DMS79 treated with DMSO at 0.1 percent for 48 hours (cell line): Measurements from ENCODE around the gene KAZN.

Experiments used
- DNase-seq: peaks from one replicate; lab custom pipeline; 2025; lab: John Stamatoyannopoulos, UW

Gene KAZN

GRCh38 chr1:14614341-14614740, 15.9 kb downstream of the KAZN start:
- no peak for DNase-seq

DNA sequence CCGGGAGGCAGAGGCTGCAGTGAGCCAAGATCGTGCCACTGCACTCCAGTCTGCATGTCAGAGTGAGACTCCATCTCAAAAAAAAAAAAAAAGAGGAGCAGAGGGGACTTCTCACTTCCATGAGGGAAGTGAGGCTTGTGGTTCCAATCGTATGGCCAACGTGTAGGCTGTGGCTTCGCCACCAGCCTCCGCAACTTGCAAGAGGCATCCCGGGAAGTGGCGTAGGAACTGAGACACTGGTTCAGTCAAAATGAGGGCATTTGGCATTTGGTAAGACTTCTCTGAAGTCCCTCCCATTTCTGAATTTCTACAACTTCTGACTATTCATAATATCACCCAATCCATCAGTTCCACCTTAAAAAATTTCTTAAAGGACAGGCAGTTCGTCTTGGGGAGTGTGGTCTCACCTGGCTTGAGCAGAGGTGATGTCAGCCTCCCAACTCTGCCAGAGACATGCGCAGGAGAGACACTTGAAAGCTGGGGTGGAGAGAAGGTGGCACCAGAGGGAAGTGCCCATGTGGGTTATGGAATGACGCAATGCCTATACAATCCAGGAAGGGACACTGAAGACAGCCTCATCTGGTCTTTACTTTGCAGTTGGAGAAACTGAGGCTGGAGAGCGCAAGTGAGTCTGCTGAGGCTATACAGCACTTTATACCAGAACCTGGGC, 17.2 kb downstream of the KAZN start:
- no peak for DNase-seq

DNA sequence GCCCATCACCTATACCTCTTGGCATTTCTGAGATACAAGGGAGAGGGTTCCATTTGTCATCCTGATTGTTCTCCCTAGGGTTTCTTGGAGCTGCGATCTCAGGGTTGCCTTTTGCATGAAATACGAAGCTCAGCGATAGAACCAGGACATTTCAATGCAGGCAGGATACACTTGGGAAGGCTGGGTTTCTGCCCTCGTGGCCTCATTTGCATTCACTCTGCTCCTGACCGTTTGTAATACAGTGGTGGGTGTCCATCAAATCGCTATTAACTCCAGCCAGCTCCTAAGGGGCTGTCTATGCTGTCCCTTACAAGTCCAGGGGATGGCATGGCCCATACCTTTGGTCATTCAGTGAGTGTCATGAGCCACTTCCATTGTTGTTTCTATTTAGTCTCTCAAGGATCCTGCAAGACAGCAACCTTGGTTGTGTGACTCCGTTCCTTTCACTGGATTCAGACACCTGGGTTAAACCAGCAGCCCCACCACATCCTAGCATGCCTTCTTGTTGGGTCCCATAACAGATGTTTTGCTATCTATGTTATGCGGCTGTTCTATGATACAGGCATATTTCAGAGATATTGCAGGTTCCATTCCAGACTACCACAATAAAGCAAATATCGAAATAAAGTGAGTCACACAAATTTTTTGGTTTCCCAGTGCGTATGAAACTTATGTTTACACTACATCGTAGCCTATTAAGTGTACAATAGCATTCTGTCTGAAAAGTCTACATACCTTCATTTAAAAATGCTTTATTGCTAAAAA, 18.3 kb downstream of the KAZN start:
- DNase-seq, result no peak

- DNase-seq, result no peak
Measured at GRCh38 chr1:14617791-14618190, 19.3 kb downstream of the KAZN start.

- no peak for DNase-seq
Measured at GRCh38 chr1:14620941-14621340, 22.5 kb downstream of the KAZN start.

DNA sequence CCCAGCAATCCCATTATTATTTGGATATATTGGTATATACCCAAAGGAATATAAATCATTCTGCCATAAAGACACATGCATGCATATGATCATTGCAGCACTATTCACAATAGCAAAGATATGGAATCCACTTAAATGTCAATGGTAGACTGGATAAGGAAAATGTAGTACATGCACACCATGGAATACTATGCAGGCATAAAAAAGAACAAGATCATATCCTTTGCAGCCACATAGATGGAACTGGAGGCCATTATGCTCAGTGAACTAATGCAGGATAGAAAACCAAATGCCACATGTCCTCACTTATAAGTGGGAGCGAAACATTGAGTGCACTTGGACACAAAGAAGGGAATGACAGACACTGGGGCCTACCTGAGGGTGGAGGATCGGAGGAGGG, 24.6 kb downstream of the KAZN start:
- no peak for DNase-seq

GRCh38 chr1:14624941-14625340, 26.5 kb downstream of the KAZN start:
- DNase-seq, result no peak

DNA sequence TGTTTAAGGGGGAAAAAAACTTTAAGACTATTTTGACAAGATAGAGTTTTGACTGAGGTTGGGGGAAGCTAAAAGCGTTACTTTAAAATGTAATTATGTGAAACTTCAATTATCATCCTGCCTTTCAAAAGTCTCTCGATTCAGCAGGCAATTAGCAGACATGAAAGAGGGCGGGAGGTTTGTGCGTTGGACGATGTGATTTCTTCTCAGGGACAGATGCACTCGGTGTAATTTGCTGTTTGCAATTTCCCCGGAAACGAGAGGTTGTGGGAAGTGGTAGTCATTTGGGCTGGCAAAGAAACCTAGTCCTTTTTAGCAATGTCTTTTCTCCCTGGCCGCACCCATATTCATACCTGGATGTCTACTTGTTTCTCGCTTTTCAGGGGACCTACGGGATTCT, 27.1 kb downstream of the KAZN start:
- DNase-seq, result no peak

- no peak for DNase-seq
Measured at GRCh38 chr1:14625996-14626395, 27.5 kb downstream of the KAZN start.

- DNase-seq, result peak; percentile 42
Measured at GRCh38 chr1:14626869-14627607, 28.6 kb downstream of the KAZN start.

GRCh38 chr1:14627608-14628489, 29.4 kb downstream of the KAZN start:
- DNase-seq, result no peak

- no peak for DNase-seq
Measured at GRCh38 chr1:14629363-14630014, 31.0 kb downstream of the KAZN start.

- no peak for DNase-seq
Measured at GRCh38 chr1:14630986-14631385, 32.5 kb downstream of the KAZN start.

DNA sequence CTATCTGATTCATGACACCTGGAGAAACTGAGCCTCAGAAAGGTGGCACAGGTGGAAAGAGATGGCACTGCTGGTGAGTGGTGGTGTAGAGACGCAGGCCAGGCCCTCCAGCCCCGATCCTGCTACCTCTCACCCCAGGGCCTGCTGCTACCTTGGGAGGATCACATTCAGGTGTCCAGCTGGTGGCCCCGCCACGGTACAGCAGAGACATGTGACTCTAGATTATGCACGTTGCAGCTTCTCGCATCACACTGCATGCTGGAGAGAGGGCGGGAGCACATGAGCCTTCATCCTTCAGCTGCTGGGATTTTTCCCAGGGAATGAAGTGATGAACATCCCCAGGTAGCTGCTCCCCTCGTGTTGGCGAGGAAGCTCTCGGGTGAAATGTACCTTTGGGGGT, 32.9 kb downstream of the KAZN start:
- DNase-seq, result no peak

DNA sequence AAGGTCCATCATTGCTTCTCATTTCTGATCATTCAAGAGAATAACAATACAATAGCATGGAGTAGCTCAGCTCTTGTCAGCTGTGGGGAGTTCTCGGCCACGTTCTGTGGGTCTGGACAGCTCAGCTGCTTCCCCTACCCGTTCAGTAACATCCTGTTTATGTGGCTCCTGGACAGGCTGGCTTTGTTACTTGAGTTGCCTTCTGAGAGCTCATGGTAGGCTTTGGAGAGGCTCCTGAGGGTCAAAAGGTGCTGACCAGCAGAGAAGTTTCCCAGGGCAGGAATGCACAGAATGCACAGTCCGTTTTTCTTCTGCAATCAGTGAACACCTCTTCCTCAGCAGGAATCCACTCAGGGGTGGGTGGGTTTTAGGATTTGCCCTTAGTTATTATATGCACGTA, 36.0 kb downstream of the KAZN start:
- no peak for DNase-seq

DNA sequence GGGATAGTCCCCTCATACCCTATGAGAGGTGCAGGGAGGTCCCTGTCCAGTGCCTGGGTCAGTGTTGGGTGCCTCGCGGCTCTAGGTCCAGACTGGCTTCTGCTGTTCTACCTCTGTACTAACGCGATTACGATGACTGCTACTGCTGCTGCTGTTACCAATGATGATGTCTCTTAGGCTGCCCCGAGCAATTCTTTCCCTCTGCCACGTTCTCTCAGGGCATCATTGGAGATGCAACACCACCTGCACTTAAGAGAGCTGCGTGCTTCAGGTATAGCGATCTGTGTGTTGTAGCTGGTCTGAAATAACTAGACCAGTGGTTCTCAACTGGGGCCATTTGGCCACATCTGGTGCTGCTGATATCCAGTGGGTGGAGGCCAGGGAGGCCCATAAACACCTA, 36.9 kb downstream of the KAZN start:
- DNase-seq, result no peak

- DNase-seq, result no peak
Measured at GRCh38 chr1:14636897-14637632, 38.6 kb downstream of the KAZN start.

DNA sequence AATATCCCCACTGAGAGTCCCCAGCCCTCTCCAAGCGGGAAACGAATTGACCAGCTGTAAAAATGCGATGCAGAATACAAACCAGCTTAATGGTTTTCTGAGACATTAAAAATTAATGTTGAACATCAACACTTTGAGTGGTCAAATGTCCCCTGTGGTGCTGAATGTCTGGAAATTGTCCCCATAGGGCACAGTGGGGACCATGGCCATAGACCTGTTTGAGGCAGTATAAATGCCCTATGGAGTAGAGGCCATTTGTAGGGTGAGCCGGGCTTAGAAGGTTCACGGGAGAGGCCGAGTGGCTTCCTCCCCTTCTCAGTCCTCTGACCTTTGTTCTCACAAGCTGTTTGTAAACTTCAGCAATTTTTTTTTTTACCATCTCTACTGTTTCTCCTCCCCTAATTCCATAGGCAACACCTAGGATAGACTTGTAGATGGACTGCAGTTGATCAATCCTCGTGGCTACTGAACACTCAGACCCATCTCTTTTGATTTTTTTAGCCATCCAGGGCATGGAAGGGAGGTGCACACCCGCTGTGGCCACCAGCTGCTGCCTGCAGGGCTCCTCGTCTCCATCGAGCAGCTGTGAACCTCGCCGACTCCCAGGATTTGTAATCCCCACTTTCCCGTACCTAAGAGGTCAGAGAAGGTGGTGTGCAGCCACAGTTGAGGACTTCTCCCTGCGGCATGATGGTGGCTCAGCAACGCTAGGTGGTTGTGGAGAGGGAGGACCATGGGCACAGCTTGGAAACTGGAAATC, 41.0 kb downstream of the KAZN start:
- DNase-seq, result no peak

DNA sequence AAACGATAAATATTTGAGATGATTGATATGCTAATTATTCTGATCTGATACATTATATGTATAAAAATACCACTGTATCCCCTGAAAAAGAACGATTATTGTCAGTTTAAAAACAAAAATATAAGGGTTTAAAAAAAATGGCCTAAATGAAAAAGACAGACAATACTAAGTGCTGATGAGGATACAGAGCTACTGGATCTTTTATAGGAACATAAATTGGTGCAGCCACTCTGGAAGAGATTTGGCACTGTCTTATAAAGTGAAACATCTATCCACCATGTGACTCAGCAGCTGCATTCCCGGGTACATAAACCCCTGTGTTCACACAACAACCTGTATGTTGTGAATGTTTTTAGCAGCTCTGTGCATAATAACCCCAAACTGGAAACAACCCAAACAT, 44.2 kb downstream of the KAZN start:
- DNase-seq, result no peak

- no peak for DNase-seq
Measured at GRCh38 chr1:14646973-14647372, 48.5 kb downstream of the KAZN start.
